CD4-positive, alpha-beta T cell treated with Interleukin-6 for 4 hours (primary cell): ENCODE data around the gene R3HDML.
A peak's percentile ranks its signal among the peaks of the same experiment; 100 is the strongest.
"Not testable (repeated sequence)": the region's sequence is repeated elsewhere in the genome, so short reads cannot be mapped to it uniquely, and the experiment has no call there.

Experiments used
- DNase-seq: peaks from one replicate; pipeline ENCODE4 v3.0.0-alpha.2; 2020; ENCODE audit warnings: mixed read lengths

The R3HDML gene, protein sequence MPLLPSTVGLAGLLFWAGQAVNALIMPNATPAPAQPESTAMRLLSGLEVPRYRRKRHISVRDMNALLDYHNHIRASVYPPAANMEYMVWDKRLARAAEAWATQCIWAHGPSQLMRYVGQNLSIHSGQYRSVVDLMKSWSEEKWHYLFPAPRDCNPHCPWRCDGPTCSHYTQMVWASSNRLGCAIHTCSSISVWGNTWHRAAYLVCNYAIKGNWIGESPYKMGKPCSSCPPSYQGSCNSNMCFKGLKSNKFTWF

DNA sequence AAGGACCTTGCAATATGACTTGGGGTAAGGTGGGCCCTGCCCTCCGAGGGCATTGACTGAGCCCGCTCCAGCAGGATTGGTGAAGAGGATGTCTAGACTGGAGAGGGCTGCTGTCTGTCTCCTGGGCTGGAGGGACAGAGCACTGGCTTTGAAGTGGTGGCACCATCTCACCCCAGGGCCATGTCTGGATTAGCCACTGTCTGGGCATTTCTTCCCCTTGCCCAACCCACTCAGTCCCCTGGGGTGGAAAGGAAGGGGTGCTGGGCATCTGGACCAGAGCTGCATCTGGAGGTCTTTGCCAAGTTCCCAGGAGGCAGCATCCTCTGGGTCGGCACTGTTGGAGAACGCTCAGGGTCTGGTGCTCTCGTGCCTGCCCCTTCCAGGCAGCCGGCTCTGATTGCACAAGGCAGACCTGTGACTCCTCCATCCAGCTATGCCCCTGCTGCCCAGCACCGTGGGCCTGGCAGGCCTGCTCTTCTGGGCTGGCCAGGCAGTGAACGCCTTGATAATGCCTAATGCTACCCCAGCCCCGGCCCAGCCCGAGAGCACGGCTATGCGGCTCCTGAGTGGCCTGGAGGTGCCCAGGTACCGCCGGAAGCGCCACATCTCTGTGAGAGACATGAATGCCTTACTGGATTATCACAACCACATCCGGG lies at the start of gene R3HDML:
R3HDML (plus strand) TSS at position 319 of the 656 bp plus-strand sequence; CDS start at position 434, 115 bp downstream.
- no peak for DNase-seq

DNA sequence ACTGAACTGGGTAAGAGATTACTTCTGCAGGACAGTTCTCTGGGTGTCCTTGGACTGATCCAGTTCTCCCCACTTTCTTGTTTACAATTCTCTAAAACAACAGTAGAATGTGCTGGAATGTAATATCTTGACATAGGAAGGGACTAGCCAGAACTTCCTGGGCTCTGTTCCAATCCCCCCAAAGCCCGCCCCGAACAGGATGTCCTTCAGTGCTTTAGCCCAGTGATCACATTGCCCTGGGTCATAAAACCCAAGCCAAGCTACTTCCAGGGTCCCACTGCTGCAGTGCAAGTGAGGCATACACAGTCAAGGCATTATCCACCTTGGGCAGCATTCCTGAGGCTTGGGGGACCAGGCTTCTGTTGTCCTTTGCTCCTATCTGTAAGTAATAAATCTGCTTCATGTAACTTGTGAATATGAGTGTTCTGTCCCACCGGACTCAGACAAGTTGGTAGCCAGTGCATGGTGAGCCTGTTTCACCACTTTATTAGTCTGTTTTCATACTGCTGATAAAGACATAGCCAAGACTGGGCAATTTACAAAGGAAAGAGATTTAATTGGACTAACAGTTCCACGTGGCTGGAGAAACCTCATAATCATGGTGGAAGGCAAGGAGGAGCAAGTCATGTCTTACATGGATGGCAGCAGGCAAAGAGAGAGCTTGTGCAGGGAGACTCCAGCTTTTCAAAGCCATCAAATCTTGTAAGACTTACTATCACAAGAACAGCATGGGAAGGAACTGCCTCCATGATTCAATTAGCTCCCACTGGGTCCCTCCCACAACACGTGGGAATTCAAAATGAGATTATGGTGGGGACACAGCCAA lies 49.4 kb upstream of the R3HDML start:
- DNase-seq, result no peak

DNA sequence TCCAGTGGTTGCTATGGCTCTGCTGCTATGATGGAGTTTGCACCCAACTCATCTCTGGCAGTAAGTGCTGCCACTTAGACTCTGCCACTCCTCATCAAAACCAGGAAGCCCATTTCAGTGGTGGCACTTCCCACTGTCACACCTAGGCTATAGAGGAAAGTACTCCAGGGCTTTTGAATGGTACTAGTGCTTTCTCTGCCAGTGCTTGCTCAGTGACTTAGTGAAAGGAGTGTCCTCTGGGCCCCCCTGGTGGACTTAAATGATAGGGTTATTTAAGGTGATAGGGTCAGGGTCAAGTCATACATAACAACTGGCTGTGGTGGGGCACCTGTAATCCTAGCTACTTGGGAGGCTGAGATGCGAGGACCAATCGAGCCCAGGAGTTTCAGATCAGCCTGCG lies 48.6 kb upstream of the R3HDML start:
- DNase-seq, result peak; percentile 30

DNA sequence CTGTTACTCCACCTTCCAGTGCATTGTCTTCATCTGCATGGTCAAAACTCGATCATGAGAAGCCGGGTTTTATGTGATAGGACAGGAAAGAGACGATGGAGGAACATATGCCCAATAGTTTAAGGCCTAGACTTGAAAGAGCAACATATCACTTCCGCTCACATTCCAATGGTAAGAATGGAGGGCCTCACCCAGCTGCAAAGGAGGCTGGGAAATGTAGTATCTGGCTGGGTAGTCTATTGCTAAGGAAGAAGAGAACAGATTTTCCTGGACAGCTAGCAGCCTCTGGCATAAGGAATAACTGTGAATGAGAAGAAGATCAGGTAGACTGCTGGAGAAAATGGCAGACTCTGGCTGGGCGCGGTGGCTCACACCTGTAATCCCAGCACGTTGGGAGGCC lies 45.1 kb upstream of the R3HDML start:
- DNase-seq, result no peak

DNA sequence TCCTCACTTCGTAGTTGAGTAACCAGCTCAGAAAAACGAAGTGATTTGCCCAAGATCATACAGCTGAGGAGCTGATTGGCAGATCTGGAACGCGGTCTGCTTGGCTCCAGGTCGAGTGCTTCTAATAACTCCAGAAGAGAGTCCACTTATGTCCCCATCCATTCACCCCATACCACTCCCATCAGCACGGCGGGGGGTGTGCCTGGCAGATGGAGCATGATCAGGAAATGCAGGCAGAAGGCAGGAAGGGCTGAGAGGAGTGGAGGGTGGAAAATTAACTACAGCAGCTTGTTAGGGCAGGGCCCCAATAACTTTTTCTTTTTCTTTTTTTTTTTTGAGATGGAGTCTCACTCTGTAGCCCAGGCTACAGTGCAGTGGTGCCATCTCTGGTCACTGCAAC lies 40.8 kb upstream of the R3HDML start:
- no peak for DNase-seq

DNA sequence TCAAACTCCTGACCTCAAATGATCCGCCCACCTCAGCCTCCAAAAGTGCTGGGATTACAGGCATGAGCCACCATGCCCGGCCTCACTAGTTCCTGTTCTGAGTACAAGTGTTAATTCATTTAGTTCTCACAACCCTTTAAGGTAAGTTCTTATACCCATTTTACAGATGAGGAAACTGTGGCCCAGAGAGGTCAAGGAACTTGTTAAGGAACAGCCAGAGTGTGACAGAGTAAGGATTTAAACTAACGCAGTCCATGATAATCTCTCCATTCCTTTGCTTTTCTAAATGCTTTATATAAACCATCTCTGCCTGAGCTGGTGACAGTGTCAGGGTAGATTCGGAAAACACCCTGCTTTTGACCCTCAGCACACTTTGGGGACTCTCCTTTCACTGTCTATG lies 39.1 kb upstream of the R3HDML start:
- no peak for DNase-seq

DNA sequence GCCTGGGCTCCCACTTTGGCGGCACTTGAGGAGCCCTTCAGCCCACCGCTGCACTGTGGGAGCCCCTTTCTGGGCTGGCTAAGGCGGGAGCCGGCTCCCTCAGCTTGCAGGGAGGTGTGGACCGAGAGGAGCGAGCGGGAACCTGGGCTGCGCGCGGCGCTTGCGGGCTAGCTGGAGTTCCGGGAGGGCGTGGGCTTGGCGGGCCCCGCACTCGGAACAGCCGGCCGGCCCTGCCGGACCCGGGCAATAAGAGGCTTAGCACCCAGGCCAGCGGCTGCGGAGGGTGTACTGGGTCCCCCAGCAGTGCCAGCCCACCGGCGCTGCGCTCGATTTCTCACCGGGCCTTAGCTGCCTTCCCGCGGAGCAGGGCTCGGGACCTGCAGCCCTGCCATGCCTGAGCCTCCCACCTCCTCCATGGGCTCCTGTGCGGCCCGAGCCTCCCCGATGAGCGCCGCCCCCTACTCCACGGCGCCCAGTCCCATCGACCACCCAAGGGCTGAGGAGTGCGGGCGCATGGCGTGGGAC lies 37.8 kb upstream of the R3HDML start:
- DNase-seq, result not testable (repeated sequence)

DNA sequence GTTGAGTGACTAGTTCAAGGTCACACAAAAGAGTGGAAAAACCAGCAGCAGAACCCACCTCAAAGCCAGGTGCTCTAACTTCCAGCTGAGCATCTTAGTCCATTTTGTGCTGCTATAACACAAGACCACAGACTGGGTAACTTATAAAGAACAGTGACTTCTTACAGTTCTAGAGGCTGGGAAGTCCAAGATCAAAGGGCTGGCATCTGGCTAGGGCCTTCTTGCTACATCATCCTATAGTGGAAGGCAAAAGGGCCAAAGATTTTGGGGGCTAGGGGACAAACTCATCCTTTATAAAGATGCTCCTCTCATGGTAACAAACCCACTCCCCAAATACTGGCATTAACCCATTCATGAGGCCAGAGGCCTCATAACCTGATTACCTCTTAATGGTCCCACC lies 35.6 kb upstream of the R3HDML start:
- DNase-seq, result no peak

DNA sequence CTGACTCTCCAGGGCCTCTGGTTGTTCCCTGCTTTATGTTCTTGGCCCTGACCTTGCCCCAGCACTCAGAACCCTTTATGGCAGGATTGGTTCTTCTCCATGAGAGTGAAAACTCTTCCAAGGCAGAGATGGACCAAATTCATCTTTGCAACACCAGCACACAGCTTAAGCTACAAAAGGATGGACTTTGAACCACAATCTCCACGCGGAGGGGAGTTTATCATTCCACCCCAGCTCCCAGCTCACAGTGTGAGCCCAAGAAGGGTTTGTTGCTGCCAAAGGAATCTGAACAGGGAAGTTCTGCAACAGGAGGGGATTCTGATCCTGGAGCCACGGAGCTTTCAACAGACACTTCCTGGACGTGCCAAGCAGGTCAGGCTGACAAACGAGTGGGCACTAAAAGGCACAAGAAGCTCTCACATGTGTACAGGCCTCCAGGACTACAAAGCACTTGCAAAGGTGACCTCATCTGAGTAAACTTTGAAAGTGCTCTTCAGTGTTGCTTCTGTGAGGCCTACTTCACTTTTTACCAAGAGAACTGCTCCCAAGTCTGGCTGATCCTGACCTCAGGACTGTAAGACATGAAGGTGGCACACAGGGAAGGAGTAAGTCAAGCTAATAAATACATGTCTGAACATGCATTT lies 34.7 kb upstream of the R3HDML start:
- no peak for DNase-seq

DNA sequence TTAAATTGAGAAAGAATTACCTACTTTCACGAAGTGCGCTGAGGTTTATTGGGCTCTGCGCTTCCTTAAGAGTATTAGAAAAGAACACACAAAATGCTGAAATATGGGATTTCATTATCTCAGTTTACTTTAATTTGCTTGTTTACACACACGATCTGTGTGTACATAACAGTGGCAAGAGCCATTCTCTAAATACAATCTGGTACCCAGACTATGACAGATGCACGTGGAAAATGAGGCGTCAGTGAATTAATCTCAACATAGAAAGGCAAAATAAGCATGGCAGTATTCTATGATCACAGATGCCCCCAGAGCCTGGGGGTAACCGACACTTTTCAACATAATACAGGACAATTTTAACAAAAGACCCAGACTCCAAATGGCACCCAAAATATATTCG lies 34.1 kb upstream of the R3HDML start:
- no peak for DNase-seq

DNA sequence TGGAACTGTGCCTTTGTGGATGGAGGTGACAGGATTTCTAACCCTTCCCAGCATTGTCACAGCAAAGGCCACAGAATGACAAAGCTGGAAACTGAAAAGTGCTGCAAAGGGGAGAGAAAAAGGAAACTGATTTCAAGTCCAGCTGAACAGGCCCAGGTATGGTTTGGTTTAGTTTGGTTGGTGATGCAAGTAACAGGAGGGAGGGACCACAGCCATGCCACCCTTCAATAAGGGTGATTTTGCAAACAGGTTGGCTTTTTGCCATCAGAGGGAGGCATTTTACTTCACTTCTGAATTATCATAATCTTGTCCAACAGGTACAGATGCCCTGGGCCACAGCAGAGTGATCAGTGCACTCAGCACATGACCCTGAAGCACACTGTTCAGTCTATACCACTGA lies 32.5 kb upstream of the R3HDML start:
- DNase-seq, result no peak

DNA sequence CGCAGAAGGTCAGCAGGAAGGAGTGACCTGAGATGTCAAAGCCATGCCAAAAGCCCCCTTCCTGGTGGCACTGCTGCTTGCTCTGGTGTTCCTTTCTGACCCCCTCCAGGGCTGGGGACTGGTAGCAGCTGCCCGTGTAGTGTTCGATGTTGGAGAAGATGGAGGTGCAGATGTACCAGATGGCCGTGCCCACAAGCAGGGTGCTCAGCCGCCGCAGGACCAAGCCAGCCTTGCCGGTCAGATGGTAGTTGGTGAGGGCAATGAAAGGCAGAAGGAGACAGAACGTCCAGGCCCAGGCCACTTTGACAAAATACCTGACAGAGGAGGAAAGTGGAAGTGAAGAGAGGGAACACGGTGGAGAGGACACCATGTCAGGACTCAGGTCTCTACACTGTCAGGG lies 29.9 kb upstream of the R3HDML start:
- DNase-seq, result no peak

DNA sequence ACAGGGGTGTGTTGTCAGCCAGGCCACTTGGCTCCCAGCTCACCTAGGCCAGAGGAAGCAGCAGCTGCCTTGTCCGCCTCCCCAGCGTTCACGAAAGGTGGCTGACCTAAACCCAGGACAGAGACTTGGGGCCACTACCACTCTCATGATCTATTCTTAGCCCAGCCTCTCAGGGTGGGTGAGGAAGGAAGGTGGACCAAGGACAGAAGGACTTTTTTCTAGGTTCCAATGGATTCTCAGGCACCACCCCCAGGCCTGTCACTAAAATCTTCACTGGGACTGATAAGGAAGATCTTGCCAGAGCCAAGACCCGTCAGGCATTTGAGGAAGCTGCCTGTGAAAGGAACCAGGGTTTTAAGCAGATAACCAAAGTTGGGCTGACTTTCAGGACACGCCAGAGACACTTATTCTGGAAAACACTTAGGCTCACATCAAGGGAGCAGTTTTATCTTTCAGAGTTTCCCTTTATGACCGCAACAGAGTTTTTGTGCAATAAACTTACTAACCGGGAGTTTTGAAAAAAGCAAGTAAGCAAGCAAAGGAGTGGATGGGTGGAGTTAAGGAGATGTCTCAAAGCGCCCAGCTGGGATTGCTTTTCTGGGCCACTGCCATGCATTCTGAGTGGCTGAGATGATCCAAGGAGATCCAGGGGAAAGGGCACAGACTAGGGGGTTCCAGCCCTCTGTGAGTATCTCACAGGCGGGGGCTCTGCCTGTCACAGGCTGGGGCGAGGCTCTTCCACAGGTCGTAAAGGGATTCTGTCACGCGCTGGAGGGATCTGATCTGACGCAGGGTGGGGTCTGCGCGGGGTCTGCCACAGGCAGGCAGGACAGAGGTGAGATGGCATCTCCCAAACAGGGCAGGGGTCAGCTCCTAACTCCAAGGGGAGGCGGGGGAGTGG lies 26.8 kb upstream of the R3HDML start:
- DNase-seq, result no peak

DNA sequence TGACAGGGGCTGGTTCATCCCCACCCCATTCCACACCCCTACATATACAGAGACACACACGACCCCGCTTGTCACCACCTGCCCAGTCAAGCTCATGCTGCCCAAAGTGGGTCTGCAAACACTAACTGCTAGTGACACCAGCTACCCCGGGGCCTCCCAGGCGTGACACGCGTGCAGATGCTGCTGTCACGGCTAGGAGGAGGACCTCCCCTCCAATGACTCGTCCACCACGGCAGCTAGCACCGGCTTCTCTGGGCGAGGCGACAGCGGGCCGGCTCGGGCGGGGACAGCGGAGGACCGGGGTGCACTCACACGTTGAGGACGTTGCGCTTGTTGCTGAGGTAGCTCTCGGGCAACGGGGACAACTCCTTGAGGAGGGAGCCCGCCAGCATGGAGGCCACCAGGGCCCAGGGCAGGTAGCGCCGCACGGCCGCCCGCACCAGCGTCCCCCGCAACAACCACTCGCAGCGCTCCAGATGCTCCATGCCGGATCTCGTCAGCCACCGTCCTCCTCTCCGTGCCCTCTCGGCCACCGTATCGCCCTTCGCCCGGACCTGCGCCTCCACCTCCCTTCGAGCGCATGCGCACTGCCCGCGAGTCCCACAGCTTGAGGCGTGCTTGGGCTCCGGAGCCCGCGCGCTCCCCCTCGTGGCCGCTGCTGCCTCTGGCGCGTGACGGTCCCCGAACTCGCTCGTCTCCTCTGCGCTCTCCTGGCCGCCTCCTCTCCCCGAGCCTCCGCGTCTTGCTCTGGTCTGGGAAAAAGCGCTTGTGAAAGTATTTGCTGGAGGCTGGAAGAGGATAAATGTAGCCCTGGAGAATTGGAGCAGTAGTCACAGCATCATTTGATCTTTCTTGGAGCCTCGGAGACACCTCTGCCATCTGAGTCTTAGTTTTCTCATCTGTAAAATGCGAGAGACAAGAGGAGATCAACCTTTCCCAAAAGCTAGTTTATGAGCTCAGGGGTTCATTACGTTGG lies 25.9 kb upstream of the R3HDML start, which contains the start of gene FITM2:
FITM2 (minus strand) TSS at position 539 of the 976 bp plus-strand sequence; CDS start at position 485, 54 bp downstream.
- DNase-seq, result peak; percentile 99

DNA sequence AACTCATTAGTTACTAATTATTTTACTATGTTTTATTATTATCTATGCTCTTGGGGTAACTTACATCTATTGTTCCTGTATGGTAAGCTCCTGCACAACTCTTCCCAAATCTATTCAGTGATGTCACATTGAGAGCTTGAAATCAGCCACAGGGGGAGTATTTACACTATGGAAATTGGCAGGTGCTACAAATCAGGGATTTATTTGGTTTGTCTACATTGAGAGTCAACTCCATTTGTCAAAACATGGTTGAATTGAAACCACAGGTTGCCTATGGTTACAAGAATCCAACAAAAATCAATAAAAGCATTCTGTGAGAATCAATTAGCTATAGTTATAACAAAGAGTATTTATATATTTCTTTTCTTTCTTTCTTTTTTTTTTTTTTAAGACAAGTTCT lies 22.0 kb upstream of the R3HDML start:
- no peak for DNase-seq

DNA sequence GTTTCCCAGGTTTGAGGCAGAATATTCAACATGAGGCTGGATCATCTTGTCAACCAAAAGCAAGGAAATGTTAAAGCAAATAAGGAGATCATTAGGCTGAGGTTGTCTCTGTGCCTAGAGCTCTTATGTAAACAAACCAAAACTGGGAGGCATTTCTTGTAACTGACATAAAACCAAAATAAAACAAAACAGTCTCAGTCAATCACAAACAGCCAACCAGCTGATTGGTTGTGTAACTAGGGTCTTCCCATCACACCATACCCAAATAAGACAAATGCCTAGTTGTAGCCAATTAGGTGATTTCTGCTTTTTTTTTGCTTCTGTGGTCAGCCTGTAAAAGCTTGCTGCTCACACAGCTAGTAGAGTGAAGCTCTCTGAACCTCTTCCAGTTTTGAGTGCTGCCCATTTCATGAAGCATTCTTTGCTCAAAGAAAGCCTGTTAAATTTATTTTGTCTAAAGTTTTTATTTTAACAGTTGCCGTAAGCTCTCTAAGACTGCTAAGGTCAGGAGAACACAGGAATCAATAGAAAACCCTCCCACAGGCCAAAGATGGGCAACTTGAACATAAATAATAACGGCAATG lies 16.9 kb upstream of the R3HDML start:
- no peak for DNase-seq

DNA sequence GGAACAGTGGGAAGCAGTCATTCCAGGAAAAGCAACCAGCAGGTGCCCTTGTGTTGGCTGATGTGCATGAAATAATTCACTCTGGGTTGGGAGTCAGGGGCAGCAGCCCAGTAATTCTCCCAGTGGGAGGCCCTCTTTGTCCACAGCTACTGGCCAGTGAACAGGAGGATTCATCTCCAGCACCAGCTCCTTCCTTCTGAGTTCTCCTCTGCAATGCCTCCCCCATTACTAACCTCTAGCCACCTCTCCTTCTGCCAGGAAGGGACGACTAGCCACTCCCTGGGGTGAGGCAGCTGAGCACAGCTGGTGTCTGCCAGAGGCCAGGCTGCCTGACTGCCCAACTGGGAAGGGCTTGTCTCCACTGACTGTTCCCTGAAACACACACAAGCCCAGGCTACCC lies 12.5 kb upstream of the R3HDML start:
- DNase-seq, result no peak

DNA sequence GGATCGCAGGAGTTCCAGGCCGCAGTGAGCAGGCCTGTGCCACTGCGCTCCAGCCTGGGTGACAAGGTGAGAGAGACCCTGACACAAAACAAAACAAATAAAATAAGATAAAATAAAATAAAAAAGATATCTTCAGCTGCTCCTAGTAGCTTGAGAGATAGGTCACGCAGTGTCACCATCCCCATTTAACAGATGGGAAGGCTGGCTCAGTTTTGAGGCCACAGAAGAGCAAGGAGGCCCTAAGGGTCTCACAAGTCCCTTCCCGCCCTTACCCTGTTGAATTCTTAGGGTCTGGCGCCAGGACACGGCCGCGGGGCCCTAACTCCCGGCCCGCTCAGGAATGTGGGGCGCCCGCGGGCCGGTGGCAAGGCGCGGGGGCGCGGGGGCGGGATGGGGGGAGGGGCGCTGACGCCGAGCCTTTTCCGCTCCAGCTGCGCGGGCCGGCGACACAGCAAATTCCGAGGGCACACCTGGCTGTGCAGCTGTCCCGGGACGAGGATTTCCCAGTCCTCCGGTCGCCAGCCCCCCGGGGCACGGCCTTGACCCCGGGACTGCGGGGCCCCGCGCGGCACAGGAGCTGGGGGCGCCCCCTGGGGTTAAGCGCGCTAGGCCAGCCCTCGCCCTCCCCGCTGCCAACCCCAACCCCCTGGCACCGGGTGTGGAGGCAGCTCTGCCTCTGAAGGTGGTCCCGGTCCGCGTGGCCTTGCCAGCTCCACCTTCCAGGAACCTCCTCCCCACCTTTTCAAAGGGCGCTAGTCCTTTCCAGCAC lies 10.3 kb upstream of the R3HDML start:
- DNase-seq, result peak; percentile 43

DNA sequence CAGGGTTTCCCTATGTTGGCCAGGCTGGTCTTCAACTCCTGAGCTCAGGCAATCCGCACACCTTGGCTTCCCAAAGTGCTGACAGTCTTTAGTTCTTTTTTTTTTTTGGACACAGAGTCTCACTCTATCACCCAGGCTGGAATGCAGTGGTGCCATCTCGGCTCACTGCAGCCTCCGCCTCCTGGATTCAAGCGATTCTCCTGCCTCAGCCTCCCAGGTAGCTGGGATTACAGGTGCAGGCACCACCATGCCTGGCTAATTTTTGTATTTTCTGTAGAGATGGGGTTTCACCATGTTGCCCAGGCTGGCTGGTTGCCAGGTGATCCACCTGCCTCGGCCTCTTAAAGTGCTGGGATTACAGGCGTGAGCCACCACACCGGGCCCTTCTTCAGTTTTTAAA lies 9.1 kb upstream of the R3HDML start:
- not testable (repeated sequence) for DNase-seq
